ENCODE measurements around the gene SH3BP1. TPM values are rescaled to one million over a fixed set of nuclear protein-coding genes. Genes with fewer than 3 reads are reported as not detected.
"Not testable (repeated sequence)": the region's sequence is repeated elsewhere in the genome, so short reads cannot be mapped to it uniquely, and the experiment has no call there.

Gene SH3BP1
- total RNA-seq, 1 donor from 2014 or later: 10.4 TPM

- no peak overlapping the region for H3K4me3 ChIP-seq (ENCODE audit: low read depth, low read length)
- H3K27me3 ChIP-seq (ENCODE audit: control insufficient read depth, insufficient read depth, low read length): no peaks in the 10 kb centered on the region
- no peak for DNase-seq (ENCODE audit: low read depth)
- no peak for TF ChIP-seq CTCF (IDR thresholded peaks at IDR 0.05; ENCODE audit: insufficient read depth, low read length, poor library complexity, severe bottlenecking)
- H3K36me3 ChIP-seq (ENCODE audit: control insufficient read depth, insufficient read depth, low read length): peaks cover 4% of the 10 kb centered on the region
Observed at GRCh38 chr22:37647317-37647716, 7.8 kb downstream of the SH3BP1 start.

DNA sequence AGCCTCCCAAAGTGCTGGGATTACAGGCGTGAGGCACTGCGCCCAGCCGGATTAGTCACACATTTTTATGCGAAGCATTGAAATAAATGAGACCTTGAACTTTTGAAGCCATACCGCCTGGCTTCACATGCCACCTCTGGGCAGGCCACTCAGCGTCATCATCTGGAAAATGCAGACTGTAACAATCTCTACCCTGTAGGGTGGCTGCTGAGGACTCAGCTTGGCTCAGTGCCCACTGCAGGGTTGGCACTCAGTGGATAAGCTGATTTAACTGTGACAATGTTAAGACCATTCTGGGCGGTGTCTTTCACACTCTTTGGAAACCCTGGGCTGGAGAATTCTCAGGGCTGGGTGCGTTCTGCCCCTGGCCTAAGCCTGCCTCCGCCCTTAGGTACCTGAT lies 8.5 kb downstream of the SH3BP1 start:
- no peak for TF ChIP-seq CTCF (IDR thresholded peaks at IDR 0.05; ENCODE audit: insufficient read depth, low read length, poor library complexity, severe bottlenecking)
- no peak overlapping the region for H3K4me3 ChIP-seq (ENCODE audit: low read depth, low read length)
- H3K36me3 ChIP-seq (ENCODE audit: control insufficient read depth, insufficient read depth, low read length): peaks cover 4% of the 10 kb centered on the region
- no peaks in the 10 kb centered on the region for H3K27me3 ChIP-seq (ENCODE audit: control insufficient read depth, insufficient read depth, low read length)
- DNase-seq (ENCODE audit: low read depth): no peak

DNA sequence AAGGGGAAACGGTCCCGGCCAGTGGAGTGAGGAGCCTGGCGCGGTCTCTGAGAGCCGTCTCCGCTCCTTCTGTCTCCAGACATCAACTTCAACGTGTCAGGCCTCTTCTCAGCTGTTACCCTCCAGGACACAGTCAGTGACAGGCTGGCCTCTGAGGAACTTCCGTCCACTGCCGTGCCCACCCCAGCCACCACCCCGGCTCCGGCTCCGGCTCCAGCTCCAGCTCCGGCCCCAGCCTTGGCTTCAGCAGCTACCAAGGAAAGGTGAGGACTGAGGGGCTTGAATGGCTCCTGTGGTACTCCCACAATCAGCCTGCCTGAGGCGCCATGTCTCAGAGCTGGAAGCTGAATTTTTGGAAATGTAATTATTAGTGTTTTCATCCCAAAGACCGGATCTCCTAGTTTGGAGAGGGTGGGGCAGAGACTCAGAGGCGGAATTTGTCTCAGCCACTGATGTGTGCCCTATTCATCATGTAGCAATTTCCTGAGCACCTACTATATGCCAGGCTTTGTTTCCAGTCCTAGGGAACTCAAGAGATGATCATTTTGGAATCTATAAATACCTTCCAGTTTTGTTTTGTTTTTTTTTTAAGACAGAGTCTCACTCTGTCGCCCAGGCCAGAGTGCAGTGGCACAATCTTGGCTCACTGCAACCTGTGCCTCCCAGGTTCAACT lies 11.1 kb downstream of the SH3BP1 start:
- TF ChIP-seq CTCF (IDR thresholded peaks at IDR 0.05; ENCODE audit: insufficient read depth, low read length, poor library complexity, severe bottlenecking): no peak
- Histone ChIP-seq H3K36me3 (ENCODE audit: control insufficient read depth, insufficient read depth, low read length) (peaks cover 5% of the 10 kb centered on the region), H3K27me3 (ENCODE audit: control insufficient read depth, insufficient read depth, low read length) (no peaks in the 10 kb centered on the region), H3K4me3 (ENCODE audit: low read depth, low read length) (no peak overlapping the region)
- DNase-seq (ENCODE audit: low read depth): no peak

GRCh38 chr22:37654563-37655251 lies 15.2 kb downstream of the SH3BP1 start:
- peaks cover 5% of the 10 kb centered on the region for H3K36me3 ChIP-seq (ENCODE audit: control insufficient read depth, insufficient read depth, low read length)
- TF ChIP-seq CTCF (IDR thresholded peaks at IDR 0.05; ENCODE audit: insufficient read depth, low read length, poor library complexity, severe bottlenecking): no peak
- no peak overlapping the region for H3K4me3 ChIP-seq (ENCODE audit: low read depth, low read length)
- no peak for DNase-seq (ENCODE audit: low read depth)
- H3K27me3 ChIP-seq (ENCODE audit: control insufficient read depth, insufficient read depth, low read length): no peaks in the 10 kb centered on the region

DNA sequence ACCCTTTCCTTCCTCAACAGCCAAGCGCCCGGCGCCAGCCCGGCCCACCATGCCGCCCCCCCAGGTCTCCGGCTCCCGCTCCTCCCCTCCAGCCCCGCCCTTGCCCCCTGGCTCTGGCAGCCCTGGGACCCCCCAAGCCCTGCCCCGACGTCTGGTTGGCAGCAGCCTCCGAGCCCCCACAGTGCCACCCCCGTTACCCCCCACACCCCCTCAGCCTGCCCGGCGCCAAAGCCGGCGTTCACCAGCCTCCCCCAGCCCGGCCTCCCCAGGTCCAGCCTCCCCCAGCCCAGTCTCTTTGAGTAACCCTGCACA lies 15.7 kb downstream of the SH3BP1 start:
- Histone ChIP-seq H3K36me3 (ENCODE audit: control insufficient read depth, insufficient read depth, low read length) (peaks cover 4% of the 10 kb centered on the region), H3K27me3 (ENCODE audit: control insufficient read depth, insufficient read depth, low read length) (no peaks in the 10 kb centered on the region)

GRCh38 chr22:37656583-37656982 lies 17.1 kb downstream of the SH3BP1 start:
- H3K36me3 ChIP-seq (ENCODE audit: control insufficient read depth, insufficient read depth, low read length); H3K27me3 ChIP-seq (ENCODE audit: control insufficient read depth, insufficient read depth, low read length); DNase-seq (ENCODE audit: low read depth); H3K4me3 ChIP-seq (ENCODE audit: low read depth, low read length): not testable (repeated sequence)

More for the DNA sequence above, 15.7 kb downstream of the SH3BP1 start:
- no peak for TF ChIP-seq CTCF (IDR thresholded peaks at IDR 0.05; ENCODE audit: insufficient read depth, low read length, poor library complexity, severe bottlenecking)
- no peak for DNase-seq (ENCODE audit: low read depth)
- H3K4me3 ChIP-seq (ENCODE audit: low read depth, low read length): no peak overlapping the region

Data from kidney epithelial cell (primary cell).